Right kidney (tissue), 9 donors: ENCODE results near the gene TSEN54.
"Not testable (repeated sequence)": the region's sequence is repeated elsewhere in the genome, so short reads cannot be mapped to it uniquely, and the experiment has no call there.

Experiments
- DNase-seq: peaks from one replicate; pipeline ENCODE4 v3.0.0-alpha.2; 2016
- long read RNA-seq, 8 donors: transcript quantifications; one replicate each; lab custom pipeline, GENCODE V29; 2026

Gene TSEN54
- long read RNA-seq, donor 1, transcript TSEN54-201 (11 exons, 1,944 nt): major isoform, 11 of 21 reads
- long read RNA-seq, donor 1, partial matches to known transcripts: 10 of 21 reads
- long read RNA-seq, donor 1, other reads (novel, unspliced or antisense): 0 of 21 reads
- long read RNA-seq, donor 2, transcript TSEN54-201 (11 exons, 1,944 nt): major isoform, 6 of 6 reads
- long read RNA-seq, donor 2, partial matches to known transcripts: 0 of 6 reads
- long read RNA-seq, donor 2, other reads (novel, unspliced or antisense): 0 of 6 reads
- long read RNA-seq, donor 3, partial matches to known transcripts: 0 of 4 reads
- long read RNA-seq, donor 3, other reads (novel, unspliced or antisense): 0 of 4 reads
- long read RNA-seq, donor 4, partial matches to known transcripts: 0 of 7 reads
- long read RNA-seq, donor 4, other reads (novel, unspliced or antisense): 0 of 7 reads
- long read RNA-seq, donor 5, partial matches to known transcripts: 0 of 3 reads
- long read RNA-seq, donor 5, other reads (novel, unspliced or antisense): 0 of 3 reads
- long read RNA-seq, donor 6, partial matches to known transcripts: 16 of 19 reads
- long read RNA-seq, donor 6, other reads (novel, unspliced or antisense): 0 of 19 reads
- long read RNA-seq, donor 7: 0 reads
- long read RNA-seq, donor 8, partial matches to known transcripts: 0 of 11 reads
- long read RNA-seq, donor 8, other reads (novel, unspliced or antisense): 0 of 11 reads

- DNase-seq: no peak
Observed at GRCh38 chr17:75516255-75516618, at the start of gene TSEN54. Gene TSEN54, plus strand, starts transcription at chr17:75516528. Its CDS starts 33 bp downstream, at chr17:75516561.

DNA sequence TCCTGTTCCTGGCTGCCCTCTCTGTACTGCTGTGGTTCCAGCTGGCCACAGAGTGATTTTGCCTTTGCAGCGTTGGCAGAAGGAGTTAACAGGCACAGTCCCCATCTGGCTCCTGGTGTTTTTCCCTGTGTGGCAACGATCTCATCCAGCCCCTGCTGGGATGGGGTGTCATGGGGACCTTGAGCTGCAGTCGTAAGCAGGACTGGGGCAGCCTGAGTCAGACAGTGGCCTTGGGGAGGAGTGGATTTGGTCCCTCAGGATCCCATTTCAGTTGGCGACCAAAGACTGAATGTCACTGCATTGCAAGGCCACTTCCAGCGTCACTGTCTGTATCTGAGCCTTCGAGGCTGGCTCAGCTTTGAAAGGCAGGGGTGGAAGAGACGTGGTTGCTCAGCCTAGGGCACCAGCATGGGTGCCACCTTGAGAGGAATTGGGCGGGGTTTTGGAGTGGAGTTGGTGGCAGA lies 48.0 kb upstream of the TSEN54 start:
- DNase-seq: no peak

- DNase-seq: no peak
Observed at GRCh38 chr17:75468779-75469373, 47.5 kb upstream of the TSEN54 start.

DNA sequence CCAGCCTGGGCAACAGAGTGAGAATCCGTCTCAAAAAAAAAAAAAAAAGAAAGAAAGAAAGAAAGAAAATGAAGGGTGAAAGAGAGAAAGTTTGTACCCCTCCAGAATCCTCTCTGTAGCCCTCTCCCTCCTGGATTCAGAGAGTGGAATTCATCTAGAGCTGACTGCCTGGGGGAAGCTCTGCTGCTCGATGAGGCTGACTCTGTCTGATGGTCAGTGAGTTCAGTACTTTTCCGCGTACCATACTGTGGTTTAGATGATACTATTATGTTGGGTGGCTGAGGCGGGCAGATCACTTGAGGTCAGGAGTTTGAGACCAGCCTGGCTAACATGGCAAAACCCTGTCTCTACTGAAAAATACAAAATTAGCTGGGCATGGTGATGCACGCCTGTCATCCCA lies 45.1 kb upstream of the TSEN54 start:
- no peak for DNase-seq

DNA sequence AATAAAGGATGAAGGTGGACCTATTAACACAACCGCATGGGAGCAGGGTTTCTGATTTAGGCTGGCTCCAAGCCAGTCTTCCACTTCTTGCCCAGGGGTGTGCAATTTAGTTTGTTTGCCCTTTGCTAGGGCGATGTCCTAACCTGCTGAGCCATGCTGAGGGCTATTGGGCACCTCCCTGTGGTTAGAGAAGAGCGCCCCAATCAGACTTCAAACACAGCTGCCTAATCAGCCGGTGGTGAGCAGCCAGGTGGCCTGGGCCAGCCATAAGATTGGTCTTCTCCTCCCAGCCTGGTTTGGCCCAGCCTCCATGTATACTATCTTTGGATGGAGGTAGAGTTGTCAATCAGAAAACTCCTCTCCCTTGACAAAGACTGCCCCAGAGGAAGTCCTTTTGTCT lies 44.2 kb upstream of the TSEN54 start:
- DNase-seq: no peak

DNA sequence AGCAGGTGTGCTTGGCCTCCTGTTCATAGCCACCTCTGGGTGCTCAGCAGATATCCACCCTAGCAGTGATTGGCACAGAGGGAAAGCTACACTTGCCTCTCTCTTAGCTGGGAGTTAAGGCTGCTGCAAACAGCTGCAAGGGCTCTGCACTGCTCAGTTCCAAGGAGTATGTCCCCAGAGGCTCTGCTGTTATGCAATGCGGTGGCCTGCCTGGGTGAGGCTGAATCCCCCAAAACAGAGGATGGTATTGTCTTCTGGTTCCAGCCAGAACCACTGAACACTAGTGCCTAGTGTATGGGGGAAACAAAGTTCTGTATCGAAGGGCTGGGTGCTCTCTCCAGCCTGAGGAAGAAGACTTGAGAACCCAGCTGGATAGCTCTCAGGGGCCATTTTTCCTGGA lies 43.1 kb upstream of the TSEN54 start:
- no peak for DNase-seq

DNA sequence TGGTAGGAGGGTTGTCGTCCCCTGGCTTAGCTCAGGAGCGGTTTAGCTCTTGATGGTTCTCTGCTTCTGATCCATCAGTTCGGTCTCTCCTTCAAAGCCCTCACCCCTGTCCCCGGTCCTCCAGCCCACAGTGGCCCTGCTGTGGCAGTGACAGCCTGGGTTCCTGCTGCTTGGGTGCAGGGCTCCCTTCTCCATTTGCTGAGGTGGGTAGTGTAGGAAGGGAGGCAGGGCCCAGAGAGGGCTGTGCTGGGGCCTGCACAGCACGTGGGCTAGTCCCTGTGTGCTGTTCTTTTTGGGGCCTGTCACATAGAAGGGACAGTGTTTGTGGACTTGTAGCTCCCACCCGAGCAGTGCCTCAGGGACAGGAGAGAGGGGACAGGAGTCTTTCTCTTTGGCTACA lies 41.6 kb upstream of the TSEN54 start:
- DNase-seq: no peak

DNA sequence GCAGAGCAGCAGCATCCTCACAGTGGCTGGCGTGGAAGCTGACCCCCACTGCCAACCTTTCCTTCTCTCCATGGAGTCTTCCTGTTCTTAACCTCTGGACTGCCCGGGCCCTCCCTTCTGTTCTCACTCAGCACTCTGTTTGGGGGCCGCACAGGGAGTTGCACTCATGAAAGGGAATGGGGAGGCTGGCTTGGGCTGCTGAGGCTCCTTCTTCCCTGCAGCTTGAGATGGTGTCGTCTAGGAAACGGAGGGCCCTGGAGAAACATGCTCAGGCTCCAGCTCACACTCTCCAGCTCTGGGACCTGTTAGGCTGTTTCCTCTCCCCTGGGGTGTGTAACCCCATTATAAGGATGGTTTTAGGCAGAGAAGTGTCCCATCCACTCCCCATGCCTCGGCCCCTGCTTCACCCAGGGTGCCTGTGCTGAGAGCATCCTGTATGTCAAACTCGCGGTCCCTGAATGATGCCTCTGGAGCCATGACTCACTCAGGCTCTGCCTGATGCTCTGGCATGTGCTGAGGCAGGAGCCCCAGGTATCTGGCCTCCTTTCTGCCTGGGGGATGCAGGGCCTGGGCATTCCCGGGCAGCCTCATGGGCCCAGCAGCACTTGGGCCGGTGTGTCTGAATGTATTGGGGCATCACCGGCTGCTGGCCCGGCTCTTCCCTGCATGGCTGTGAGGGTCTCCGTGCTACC lies 41.0 kb upstream of the TSEN54 start:
- DNase-seq: no peak

GRCh38 chr17:75475851-75476250 lies 40.5 kb upstream of the TSEN54 start:
- DNase-seq: peak; percentile 58

GRCh38 chr17:75476271-75476671 lies 40.1 kb upstream of the TSEN54 start:
- no peak for DNase-seq

DNA sequence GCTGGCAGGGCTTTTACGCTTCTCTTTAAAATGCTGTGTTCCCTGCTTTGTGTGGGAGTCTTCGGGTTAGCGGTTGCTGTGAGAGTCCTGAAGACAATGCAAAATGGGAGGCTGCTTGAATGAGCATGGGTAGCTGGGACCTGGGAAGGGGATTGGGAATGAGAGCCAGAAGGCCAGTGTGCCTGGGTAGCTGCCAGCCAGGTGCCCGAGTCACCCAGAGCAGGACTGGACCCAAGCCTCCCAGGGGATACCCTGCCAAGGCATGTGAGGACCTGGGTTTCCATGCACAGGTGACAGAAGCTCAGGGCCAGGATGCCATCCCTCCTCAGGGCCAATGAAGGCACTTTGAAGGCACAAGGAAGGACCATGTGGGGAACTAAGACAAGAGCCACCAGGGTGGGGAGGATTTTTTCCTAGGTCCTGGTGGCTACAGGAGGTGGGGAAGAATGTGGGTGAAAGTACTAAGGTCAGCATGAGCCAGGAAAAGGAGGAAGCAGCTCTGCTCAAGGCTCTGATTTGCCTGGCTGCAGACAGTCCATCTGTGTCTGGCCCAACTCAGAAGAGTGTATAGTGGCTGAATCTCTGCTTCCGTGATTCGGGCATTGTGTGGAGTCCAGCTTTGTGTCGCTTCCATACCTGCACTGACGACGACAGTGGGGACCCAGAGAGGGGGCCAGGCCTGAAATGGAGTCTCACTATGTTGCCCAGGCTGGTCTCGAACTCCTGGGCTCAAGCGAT lies 39.4 kb upstream of the TSEN54 start:
- no peak for DNase-seq

DNA sequence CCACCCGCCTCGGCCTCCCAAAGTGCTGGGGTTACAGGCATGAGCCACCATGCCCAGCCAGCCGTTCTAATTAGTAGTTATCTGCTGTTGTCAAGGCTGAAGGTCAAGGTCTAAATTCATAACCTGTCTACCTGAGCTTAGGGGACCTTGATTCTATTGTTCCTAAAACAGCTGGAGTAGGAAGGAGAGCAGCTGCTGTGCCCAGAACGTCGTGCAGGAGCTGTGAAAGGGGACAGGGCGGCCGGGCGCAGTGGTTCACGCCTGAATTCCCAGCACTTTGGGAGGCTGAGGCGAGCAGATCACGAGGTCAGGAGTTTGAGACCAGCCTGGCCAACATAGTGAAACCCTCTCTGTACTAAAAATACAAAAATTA lies 38.9 kb upstream of the TSEN54 start:
- DNase-seq: not testable (repeated sequence)

GRCh38 chr17:75478508-75478907 lies 37.8 kb upstream of the TSEN54 start:
- DNase-seq: peak; percentile 61

- no peak for DNase-seq
Observed at GRCh38 chr17:75480281-75480680, 36.0 kb upstream of the TSEN54 start.

- no peak for DNase-seq
Observed at GRCh38 chr17:75481194-75482068, 34.9 kb upstream of the TSEN54 start.

GRCh38 chr17:75482098-75482942 lies 34.0 kb upstream of the TSEN54 start:
- DNase-seq: no peak

- DNase-seq: no peak
Observed at GRCh38 chr17:75485688-75486087, 30.6 kb upstream of the TSEN54 start.

DNA sequence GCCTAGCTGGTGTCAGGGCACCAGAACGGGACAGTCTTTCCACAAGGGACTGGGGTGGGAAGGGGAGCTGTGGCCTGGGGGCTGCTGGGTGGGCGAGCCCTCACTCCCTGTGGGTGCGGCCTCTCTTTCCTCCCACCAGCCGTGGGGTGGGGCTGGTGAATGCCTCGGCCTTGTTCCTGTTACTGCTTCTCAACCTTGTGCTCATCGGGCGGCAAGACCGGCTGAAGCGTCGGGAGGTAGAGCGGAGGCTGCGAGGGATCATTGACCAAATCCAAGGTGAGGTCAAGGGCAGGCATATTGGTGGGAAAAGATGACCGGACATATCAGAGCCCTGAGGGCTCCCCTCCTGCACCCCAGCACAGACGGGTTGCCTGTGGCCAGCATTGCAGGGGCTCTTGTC lies 30.2 kb upstream of the TSEN54 start:
- DNase-seq: no peak

GRCh38 chr17:75486951-75487350 lies 29.4 kb upstream of the TSEN54 start:
- no peak for DNase-seq
